HG02588 (cell line): ENCODE data around the gene RMI1.
"Not testable (repeated sequence)": the region's sequence is repeated elsewhere in the genome, so short reads cannot be mapped to it uniquely, and the experiment has no call there.

Experiments
- ATAC-seq: cut with Tn5 transposase; IDR thresholded peaks from one replicate; pipeline ENCODE4 v1.9.1; 2021; ENCODE audit warnings: mild to moderate bottlenecking, moderate library complexity; ENCODE audit not compliant: unreplicated experiment

The RMI1 gene

GRCh38 chr9:83980395-83981125 lies at the start of gene RMI1:
Gene RMI1 (plus strand): TSS chr9:83980805. CDS start chr9:84000987, 20,182 bp downstream.
- peak; percentile 64 for ATAC-seq

GRCh38 chr9:83930881-83931280 lies 49.7 kb upstream of the RMI1 start:
- no peak for ATAC-seq

- no peak for ATAC-seq
These were observed 48.6 kb upstream of the RMI1 start for GRCh38 chr9:83932011-83932410.

- ATAC-seq = no peak
These were observed 47.8 kb upstream of the RMI1 start for GRCh38 chr9:83932851-83933250.

GRCh38 chr9:83933790-83934189 lies 46.8 kb upstream of the RMI1 start:
- ATAC-seq = no peak

- ATAC-seq = no peak
These were observed 45.9 kb upstream of the RMI1 start for GRCh38 chr9:83934569-83935275.

GRCh38 chr9:83935276-83935935 lies 45.2 kb upstream of the RMI1 start:
- ATAC-seq = no peak

GRCh38 chr9:83936523-83936922 lies 44.1 kb upstream of the RMI1 start:
- ATAC-seq = no peak

GRCh38 chr9:83937861-83938455 lies 42.6 kb upstream of the RMI1 start:
- no peak for ATAC-seq

GRCh38 chr9:83940590-83941303 lies 39.9 kb upstream of the RMI1 start:
- no peak for ATAC-seq

GRCh38 chr9:83948096-83948495 lies 32.5 kb upstream of the RMI1 start:
- ATAC-seq = not testable (repeated sequence)

GRCh38 chr9:83956086-83956435 lies 24.5 kb upstream of the RMI1 start:
- peak; percentile 54 for ATAC-seq

- peak; percentile 85 for ATAC-seq
These were observed 24.0 kb upstream of the RMI1 start for GRCh38 chr9:83956436-83957247.

GRCh38 chr9:83957248-83957513 lies 23.4 kb upstream of the RMI1 start:
- no peak for ATAC-seq

GRCh38 chr9:83959061-83959460 lies 21.5 kb upstream of the RMI1 start:
- ATAC-seq = no peak

- ATAC-seq = no peak
These were observed 19.6 kb upstream of the RMI1 start for GRCh38 chr9:83960991-83961390.

GRCh38 chr9:83962165-83962564 lies 18.4 kb upstream of the RMI1 start:
- ATAC-seq = no peak

GRCh38 chr9:83964973-83965349 lies 15.6 kb upstream of the RMI1 start:
- no peak for ATAC-seq

- ATAC-seq = no peak
These were observed 15.0 kb upstream of the RMI1 start for GRCh38 chr9:83965350-83966208.

GRCh38 chr9:83966209-83966582 lies 14.4 kb upstream of the RMI1 start:
- no peak for ATAC-seq
